IPS-18a (cell line): Measurements from ENCODE around the gene C1QTNF2.
"Not testable (repeated sequence)": the region's sequence is repeated elsewhere in the genome, so short reads cannot be mapped to it uniquely, and the experiment has no call there.

ENCODE experiments used
- H3K27ac ChIP-seq: one replicate; pipeline ENCODE4 v1.5.1; 2013; ENCODE audit warnings: low read length
- H3K27me3 ChIP-seq: one replicate; pipeline ENCODE4 v1.6.1; 2013; ENCODE audit warnings: mild to moderate bottlenecking, low read length; ENCODE audit not compliant: control insufficient read depth, insufficient read depth
- H3K36me3 ChIP-seq: one replicate; pipeline ENCODE4 v1.6.1; 2013; ENCODE audit warnings: low read depth, low read length; ENCODE audit not compliant: control insufficient read depth
- H3K4me1 ChIP-seq: one replicate; pipeline ENCODE4 v1.6.1; 2013; ENCODE audit warnings: low read depth, low read length; ENCODE audit not compliant: control insufficient read depth
- H3K4me3 ChIP-seq: one replicate; pipeline ENCODE4 v1.5.1; 2013; ENCODE audit warnings: low read length
- H3K9ac ChIP-seq: one replicate; pipeline ENCODE4 v1.6.1; 2013; ENCODE audit warnings: mild to moderate bottlenecking, low read length, moderate library complexity
- H3K9me3 ChIP-seq: one replicate; pipeline ENCODE4 v1.6.1; 2013; ENCODE audit warnings: low read depth, low read length; ENCODE audit not compliant: control insufficient read depth

Gene C1QTNF2

DNA sequence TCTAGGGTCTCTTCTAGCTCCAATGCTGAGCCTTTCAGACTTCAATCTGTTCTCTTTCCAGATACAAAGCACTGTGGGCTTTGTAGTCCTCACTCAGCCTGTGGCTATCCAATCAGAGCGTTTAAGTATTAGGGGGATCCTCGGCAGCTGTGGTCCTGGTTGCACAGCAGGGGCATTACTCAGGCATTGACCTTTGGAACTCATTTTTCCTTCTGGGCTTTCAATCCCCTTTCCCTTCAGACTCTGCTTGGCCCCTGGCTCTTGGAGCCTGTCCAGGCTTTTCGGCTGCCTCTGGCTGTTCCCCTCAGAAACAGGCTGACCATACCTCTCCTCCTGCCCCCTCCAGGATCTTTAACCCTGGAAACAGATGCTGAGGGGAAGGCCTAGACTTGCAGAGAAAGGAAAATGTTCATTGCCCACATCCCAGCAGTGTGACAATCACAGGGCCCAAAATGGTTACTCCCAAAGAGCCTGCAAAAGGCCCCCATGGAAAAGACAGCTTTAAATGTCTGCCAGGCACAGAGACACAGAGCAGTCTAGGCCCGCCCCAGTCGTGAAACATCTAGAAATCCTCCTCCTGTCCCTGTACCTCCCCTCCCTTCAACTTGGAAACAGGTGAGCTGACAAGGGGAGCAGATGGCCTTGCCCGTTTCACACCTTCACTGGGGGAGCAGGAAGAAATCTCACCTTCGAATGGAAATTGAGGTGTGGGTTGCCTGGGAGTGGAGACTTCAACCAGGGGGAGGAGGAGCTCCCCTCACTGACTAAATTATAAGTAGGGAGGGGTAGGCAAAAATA, 13.7 kb downstream of the C1QTNF2 start:
- Histone ChIP-seq H3K4me3 (no peak overlapping the region), H3K27ac (no peak overlapping the region), H3K9me3 (no peaks in the 10 kb centered on the region), H3K27me3 (no peaks in the 10 kb centered on the region), H3K4me1 (peaks cover 6% of the 10 kb centered on the region), H3K36me3 (no peaks in the 10 kb centered on the region), H3K9ac (no peak overlapping the region)

- H3K36me3 ChIP-seq = no peaks in the 10 kb centered on the region
These were observed 15.8 kb downstream of the C1QTNF2 start for GRCh38 chr5:160354666-160355065.

GRCh38 chr5:160353379-160353778, 17.0 kb downstream of the C1QTNF2 start:
- no peaks in the 10 kb centered on the region for H3K9me3 ChIP-seq
- H3K27me3 ChIP-seq = no peaks in the 10 kb centered on the region
- peaks cover 6% of the 10 kb centered on the region for H3K4me1 ChIP-seq
- H3K9ac ChIP-seq = no peak overlapping the region
- no peaks in the 10 kb centered on the region for H3K36me3 ChIP-seq
- no peak overlapping the region for H3K4me3 ChIP-seq
- H3K27ac ChIP-seq = no peak overlapping the region

More at GRCh38 chr5:160354666-160355065, 15.8 kb downstream of the C1QTNF2 start:
- Histone ChIP-seq H3K4me1 (peaks cover 6% of the 10 kb centered on the region), H3K9me3 (no peaks in the 10 kb centered on the region), H3K27me3 (no peaks in the 10 kb centered on the region), H3K4me3 (no peak overlapping the region), H3K27ac (no peak overlapping the region), H3K9ac (no peak overlapping the region)

- Histone ChIP-seq H3K27me3 (no peaks in the 10 kb centered on the region), H3K27ac (no peak overlapping the region), H3K36me3 (no peaks in the 10 kb centered on the region), H3K9me3 (no peaks in the 10 kb centered on the region), H3K9ac (no peak overlapping the region), H3K4me3 (no peak overlapping the region), H3K4me1 (peaks cover 6% of the 10 kb centered on the region)
These were observed 18.1 kb downstream of the C1QTNF2 start for GRCh38 chr5:160352308-160352707.

- Histone ChIP-seq H3K36me3 (no peaks in the 10 kb centered on the region), H3K27ac (no peak overlapping the region), H3K4me3 (no peak overlapping the region), H3K9me3 (no peaks in the 10 kb centered on the region), H3K9ac (no peak overlapping the region), H3K27me3 (no peaks in the 10 kb centered on the region), H3K4me1 (no peaks in the 10 kb centered on the region)
These were observed 20.5 kb downstream of the C1QTNF2 start for GRCh38 chr5:160349935-160350303.

DNA sequence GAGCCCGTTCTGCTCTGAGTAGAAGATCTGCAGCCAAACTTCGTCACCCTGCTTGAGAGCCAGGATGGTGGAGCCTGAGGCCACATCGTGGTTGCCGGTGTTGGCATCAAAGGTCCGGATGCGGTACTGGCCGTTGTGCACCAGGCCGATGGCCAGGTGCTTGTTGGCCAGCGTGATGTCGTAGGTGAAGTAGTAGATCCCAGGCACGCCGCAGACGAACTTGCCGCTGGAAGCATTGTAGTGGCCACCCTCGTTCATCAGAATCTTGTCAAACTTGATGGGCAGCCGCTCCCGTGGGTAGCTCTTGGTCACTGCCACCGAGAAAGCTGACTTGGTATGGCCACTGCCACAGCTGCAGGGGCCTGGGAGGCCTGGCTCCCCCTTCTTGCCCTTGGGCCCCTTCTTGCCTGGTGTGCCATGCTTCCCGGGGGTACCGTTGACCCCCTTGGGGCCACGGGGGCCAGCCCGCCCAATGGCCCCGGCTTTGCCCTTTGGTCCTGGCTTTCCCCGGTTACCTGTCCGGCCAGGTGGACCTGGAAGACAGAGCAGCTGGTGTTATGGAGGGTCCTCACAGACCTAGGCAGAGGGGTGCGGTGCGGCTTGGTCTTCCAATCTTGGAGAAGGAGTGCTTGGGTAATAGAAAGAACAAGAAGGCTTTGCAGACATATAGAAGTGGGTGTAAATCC, 21.0 kb downstream of the C1QTNF2 start:
- H3K4me3 ChIP-seq = no peak overlapping the region
- H3K4me1 ChIP-seq = no peaks in the 10 kb centered on the region
- H3K9ac ChIP-seq = no peak overlapping the region
- H3K27me3 ChIP-seq = no peaks in the 10 kb centered on the region
- H3K36me3 ChIP-seq = no peaks in the 10 kb centered on the region
- H3K27ac ChIP-seq = no peak overlapping the region
- H3K9me3 ChIP-seq = no peaks in the 10 kb centered on the region

GRCh38 chr5:160348080-160348479, 22.3 kb downstream of the C1QTNF2 start:
- Histone ChIP-seq H3K4me3 (no peak overlapping the region), H3K36me3 (no peaks in the 10 kb centered on the region), H3K27me3 (no peaks in the 10 kb centered on the region), H3K4me1 (no peaks in the 10 kb centered on the region), H3K27ac (no peak overlapping the region), H3K9ac (no peak overlapping the region), H3K9me3 (no peaks in the 10 kb centered on the region)

GRCh38 chr5:160347448-160347847, 23.0 kb downstream of the C1QTNF2 start:
- Histone ChIP-seq H3K9ac (no peak overlapping the region), H3K27ac (no peak overlapping the region), H3K4me1 (no peaks in the 10 kb centered on the region), H3K36me3 (no peaks in the 10 kb centered on the region), H3K27me3 (no peaks in the 10 kb centered on the region), H3K9me3 (no peaks in the 10 kb centered on the region), H3K4me3 (no peak overlapping the region)

GRCh38 chr5:160342413-160342941, 27.9 kb downstream of the C1QTNF2 start:
- no peak overlapping the region for H3K27ac ChIP-seq
- H3K4me3 ChIP-seq = no peak overlapping the region
- peaks cover 5% of the 10 kb centered on the region for H3K4me1 ChIP-seq
- H3K9me3 ChIP-seq = no peaks in the 10 kb centered on the region
- H3K9ac ChIP-seq = no peak overlapping the region
- no peaks in the 10 kb centered on the region for H3K27me3 ChIP-seq
- no peaks in the 10 kb centered on the region for H3K36me3 ChIP-seq

DNA sequence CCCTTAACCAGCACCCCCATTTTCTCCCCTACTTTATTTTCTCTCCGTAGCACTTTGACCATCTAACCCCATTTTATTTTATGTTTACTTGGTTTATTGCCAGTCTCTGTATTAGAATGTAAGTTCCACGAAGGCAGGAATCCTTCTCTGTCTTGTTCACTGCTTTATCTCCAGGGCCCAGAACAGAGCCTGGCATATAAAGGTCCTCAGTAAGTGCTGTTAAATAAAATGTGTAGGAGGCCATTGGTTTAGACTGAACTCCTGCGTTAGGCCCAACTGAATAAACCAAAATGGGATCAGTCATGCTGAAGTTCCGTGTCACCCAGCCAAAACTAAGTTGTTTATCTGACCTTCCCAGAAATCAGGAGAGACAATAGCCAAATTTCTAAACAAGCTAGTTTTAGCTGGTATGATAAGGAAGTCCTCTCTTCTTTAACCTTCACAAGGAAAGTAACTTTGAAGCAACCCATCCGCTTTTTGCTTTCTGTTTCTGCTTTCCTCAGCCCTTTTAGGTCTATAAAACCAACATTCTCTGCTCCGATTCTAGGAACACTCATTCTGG, 29.0 kb downstream of the C1QTNF2 start:
- Histone ChIP-seq H3K36me3 (no peaks in the 10 kb centered on the region), H3K4me3 (no peak overlapping the region), H3K9me3 (no peaks in the 10 kb centered on the region), H3K4me1 (peaks cover 5% of the 10 kb centered on the region), H3K9ac (no peak overlapping the region), H3K27me3 (no peaks in the 10 kb centered on the region), H3K27ac (no peak overlapping the region)

DNA sequence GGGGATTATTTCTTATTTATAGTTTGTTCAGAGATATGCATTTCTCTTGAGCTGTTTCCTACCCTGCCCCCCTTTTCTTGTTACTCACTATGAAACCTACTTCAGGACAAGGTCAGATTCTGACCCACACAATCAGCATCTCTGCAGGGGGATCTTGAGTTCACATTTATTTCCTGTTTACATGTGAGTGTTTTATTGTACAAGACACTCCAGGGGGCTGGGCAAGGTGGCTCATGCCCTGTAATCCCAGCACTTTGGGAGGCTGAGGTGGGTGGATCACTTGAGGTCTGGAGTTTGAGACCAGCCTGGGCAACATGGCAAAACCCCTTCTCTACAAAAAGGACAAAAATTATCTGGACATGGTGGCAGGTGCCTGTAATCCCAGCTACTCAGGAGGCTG, 29.9 kb downstream of the C1QTNF2 start:
- H3K9me3 ChIP-seq, H3K4me3 ChIP-seq, H3K36me3 ChIP-seq, H3K9ac ChIP-seq, H3K27ac ChIP-seq, H3K27me3 ChIP-seq, H3K4me1 ChIP-seq: not testable (repeated sequence)
